Measurements from ENCODE around the gene ZNF225.

The ZNF225 gene

DNA sequence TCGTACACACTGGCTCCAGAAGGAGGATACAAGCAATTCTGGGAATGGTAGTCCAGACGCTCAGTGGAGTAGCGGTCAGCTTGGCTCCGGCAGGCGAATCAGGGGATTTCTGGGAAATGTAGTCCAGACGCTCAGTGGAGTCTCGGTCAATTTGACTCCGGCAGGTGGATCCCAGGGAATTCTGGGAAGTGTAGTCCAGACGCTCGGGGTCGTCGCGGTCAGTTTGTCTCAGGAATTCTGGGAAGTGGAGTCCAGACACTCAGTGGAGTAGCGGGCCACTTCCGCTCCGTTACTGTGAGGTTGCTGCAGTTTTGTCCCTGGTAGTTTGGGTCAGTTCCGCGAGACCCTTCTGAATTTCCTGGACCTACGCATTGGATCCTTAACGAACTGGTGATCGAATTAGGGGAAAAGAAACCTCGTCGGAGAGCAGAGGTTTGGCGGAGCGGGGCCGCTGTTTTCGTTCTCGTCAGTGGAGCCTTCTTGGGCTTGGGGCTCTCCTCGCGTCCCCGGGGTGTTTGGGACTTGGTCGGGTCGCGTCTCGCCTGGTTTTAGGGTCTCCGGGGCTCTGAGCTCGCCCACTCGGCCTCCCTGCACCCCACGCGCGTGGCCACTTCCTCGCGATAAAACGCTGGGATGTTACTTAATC, at the start of gene ZNF225 (continued):
- TF ChIP-seq ZNF433 (tag by site-specific recombination; IDR thresholded peaks at IDR 0.05; ENCODE audit: low read depth) (no peak), KLF1 (tag by site-specific recombination; IDR thresholded peaks at IDR 0.05) (no peak), ZNF112 (tag by site-specific recombination; IDR thresholded peaks at IDR 0.05) (no peak), ZNF157 (tag by site-specific recombination; IDR thresholded peaks at IDR 0.05) (no peak), ZNF571 (tag by site-specific recombination; IDR thresholded peaks at IDR 0.05) (no peak), ZNF785 (tag by site-specific recombination; IDR thresholded peaks at IDR 0.05) (no peak), ZFP41 (tag by site-specific recombination; IDR thresholded peaks at IDR 0.05; ENCODE audit: borderline replicate concordance) (no peak), ZNF555 (tag by site-specific recombination; conservative IDR thresholded peaks at IDR 0.05) (no peak), GLI2 (tag by site-specific recombination; IDR thresholded peaks at IDR 0.05; ENCODE audit: borderline replicate concordance, low read depth) (no peak), ZNF701 (tag by site-specific recombination; IDR thresholded peaks at IDR 0.05) (no peak), ZNF16 (tag by site-specific recombination; IDR thresholded peaks at IDR 0.05; ENCODE audit: low read depth) (no peak), ZNF510 (tag by site-specific recombination; IDR thresholded peaks at IDR 0.05; ENCODE audit: insufficient replicate concordance) (no peak), ZNF221 (tag by site-specific recombination; IDR thresholded peaks at IDR 0.05; ENCODE audit: borderline replicate concordance) (no peak), ZNF623 (tag by site-specific recombination; IDR thresholded peaks at IDR 0.05) (peak; percentile 20; the same call in 1 of the 2 replicates), ZNF202 (tag by site-specific recombination; IDR thresholded peaks at IDR 0.05; ENCODE audit: borderline replicate concordance) (no peak), ZNF146 (tag by site-specific recombination; IDR thresholded peaks at IDR 0.05) (no peak), ZNF341 (tag by site-specific recombination; IDR thresholded peaks at IDR 0.05; ENCODE audit: low read depth) (peak; percentile 73), KLF7 (tag by site-specific recombination; IDR thresholded peaks at IDR 0.05; ENCODE audit: borderline replicate concordance) (no peak; the same call in 1 of the 2 replicates), ZNF776 (tag by site-specific recombination; IDR thresholded peaks at IDR 0.05; ENCODE audit: borderline replicate concordance) (no peak), ZBTB1 (tag by site-specific recombination; IDR thresholded peaks at IDR 0.05) (no peak), HOXA7 (CRISPR knock-in tag; IDR thresholded peaks at IDR 0.05; ENCODE audit: borderline replicate concordance) (no peak), ZNF677 (tag by site-specific recombination; IDR thresholded peaks at IDR 0.05) (no peak), ZNF843 (tag by site-specific recombination; IDR thresholded peaks at IDR 0.05) (0 out of 2 replicates have a peak, but pooled peaks have one; percentile 23), ZSCAN16 (tag by site-specific recombination; IDR thresholded peaks at IDR 0.05) (0 out of 2 replicates have a peak, but pooled peaks have one; percentile 26), ZNF521 (tag by site-specific recombination; IDR thresholded peaks at IDR 0.05) (no peak)
- TF ChIP-seq, protein P1, sequence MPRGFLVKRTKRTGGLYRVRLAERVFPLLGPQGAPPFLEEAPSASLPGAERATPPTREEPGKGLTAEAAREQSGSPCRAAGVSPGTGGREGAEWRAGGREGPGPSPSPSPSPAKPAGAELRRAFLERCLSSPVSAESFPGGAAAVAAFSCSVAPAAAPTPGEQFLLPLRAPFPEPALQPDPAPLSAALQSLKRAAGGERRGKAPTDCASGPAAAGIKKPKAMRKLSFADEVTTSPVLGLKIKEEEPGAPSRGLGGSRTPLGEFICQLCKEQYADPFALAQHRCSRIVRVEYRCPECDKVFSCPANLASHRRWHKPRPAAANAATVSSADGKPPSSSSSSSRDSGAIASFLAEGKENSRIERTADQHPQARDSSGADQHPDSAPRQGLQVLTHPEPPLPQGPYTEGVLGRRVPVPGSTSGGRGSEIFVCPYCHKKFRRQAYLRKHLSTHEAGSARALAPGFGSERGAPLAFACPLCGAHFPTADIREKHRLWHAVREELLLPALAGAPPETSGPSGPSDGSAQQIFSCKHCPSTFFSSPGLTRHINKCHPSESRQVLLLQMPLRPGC (tag by site-specific recombination; IDR thresholded peaks at IDR 0.05), result 0 out of 2 replicates have a peak, but pooled peaks have one; percentile 30
- TF ChIP-seq, protein P2, sequence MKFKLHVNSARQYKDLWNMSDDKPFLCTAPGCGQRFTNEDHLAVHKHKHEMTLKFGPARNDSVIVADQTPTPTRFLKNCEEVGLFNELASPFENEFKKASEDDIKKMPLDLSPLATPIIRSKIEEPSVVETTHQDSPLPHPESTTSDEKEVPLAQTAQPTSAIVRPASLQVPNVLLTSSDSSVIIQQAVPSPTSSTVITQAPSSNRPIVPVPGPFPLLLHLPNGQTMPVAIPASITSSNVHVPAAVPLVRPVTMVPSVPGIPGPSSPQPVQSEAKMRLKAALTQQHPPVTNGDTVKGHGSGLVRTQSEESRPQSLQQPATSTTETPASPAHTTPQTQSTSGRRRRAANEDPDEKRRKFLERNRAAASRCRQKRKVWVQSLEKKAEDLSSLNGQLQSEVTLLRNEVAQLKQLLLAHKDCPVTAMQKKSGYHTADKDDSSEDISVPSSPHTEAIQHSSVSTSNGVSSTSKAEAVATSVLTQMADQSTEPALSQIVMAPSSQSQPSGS (tag by site-specific recombination; IDR thresholded peaks at IDR 0.05; ENCODE audit: low read depth), result no peak
- TF ChIP-seq, protein P3, sequence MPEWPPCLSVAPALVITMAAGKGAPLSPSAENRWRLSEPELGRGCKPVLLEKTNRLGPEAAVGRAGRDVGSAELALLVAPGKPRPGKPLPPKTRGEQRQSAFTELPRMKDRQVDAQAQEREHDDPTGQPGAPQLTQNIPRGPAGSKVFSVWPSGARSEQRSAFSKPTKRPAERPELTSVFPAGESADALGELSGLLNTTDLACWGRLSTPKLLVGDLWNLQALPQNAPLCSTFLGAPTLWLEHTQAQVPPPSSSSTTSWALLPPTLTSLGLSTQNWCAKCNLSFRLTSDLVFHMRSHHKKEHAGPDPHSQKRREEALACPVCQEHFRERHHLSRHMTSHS (tag by site-specific recombination; IDR thresholded peaks at IDR 0.05), result no peak
- TF ChIP-seq, protein P4, sequence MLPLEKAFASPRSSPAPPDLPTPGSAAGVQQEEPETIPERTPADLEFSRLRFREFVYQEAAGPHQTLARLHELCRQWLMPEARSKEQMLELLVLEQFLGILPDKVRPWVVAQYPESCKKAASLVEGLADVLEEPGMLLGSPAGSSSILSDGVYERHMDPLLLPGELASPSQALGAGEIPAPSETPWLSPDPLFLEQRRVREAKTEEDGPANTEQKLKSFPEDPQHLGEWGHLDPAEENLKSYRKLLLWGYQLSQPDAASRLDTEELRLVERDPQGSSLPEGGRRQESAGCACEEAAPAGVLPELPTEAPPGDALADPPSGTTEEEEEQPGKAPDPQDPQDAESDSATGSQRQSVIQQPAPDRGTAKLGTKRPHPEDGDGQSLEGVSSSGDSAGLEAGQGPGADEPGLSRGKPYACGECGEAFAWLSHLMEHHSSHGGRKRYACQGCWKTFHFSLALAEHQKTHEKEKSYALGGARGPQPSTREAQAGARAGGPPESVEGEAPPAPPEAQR (tag by site-specific recombination; IDR thresholded peaks at IDR 0.05), result peak; percentile 64; the same call in 1 of the 2 replicates
- TF ChIP-seq, protein P5, sequence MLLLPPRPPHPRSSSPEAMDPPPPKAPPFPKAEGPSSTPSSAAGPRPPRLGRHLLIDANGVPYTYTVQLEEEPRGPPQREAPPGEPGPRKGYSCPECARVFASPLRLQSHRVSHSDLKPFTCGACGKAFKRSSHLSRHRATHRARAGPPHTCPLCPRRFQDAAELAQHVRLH (tag by site-specific recombination; IDR thresholded peaks at IDR 0.05), result peak; percentile 98

Measured in HEK293 (cell line).